GM12874 (cell line): ENCODE results near the gene MYL10.

ENCODE experiments used
- CTCF ChIP-seq: IDR thresholded peaks from 2 replicates; pipeline ENCODE4 v1.5.1; 2011; ENCODE audit warnings: low read depth, mild to moderate bottlenecking, control low read depth, low read length, moderate library complexity; ENCODE audit not compliant: insufficient read depth

The MYL10 gene

GRCh38 chr7:101625031-101625791, 3.9 kb downstream of the MYL10 start:
- no peak for TF ChIP-seq CTCF

- TF ChIP-seq CTCF: no peak
Observed at GRCh38 chr7:101624246-101625001, 4.7 kb downstream of the MYL10 start.

GRCh38 chr7:101622609-101623173, 6.4 kb downstream of the MYL10 start:
- no peak for TF ChIP-seq CTCF

GRCh38 chr7:101620991-101621390, 8.1 kb downstream of the MYL10 start:
- no peak for TF ChIP-seq CTCF

GRCh38 chr7:101620395-101620794, 8.7 kb downstream of the MYL10 start:
- TF ChIP-seq CTCF: no peak

- TF ChIP-seq CTCF: no peak
Observed at GRCh38 chr7:101618916-101619315, 10.2 kb downstream of the MYL10 start.

GRCh38 chr7:101618207-101618839, 10.8 kb downstream of the MYL10 start:
- TF ChIP-seq CTCF: no peak
